B cell (primary cell): ENCODE data around the gene RAP2C.

Source experiments
- CTCF ChIP-seq: fragments of 200-600 bp; IDR thresholded peaks from one replicate; pipeline ENCODE4 v1.8.0; 2022; ENCODE audit warnings: antibody characterized with exemption, mild to moderate bottlenecking
- EZH2 ChIP-seq: IDR thresholded peaks from 2 replicates; pipeline ENCODE4 v1.6.1; 2012; ENCODE audit warnings: borderline replicate concordance, low read depth, mild to moderate bottlenecking, moderate library complexity, low read length; ENCODE audit not compliant: insufficient read depth, poor library complexity, severe bottlenecking

GRCh38 chrX:132165651-132166050 is 53.6 kb downstream of the RAP2C start:
- no peak for TF ChIP-seq CTCF
- TF ChIP-seq EZH2: no peak
